GM21526 (cell line): Measurements from ENCODE around the gene FOXO3B.
"Not testable (repeated sequence)": the region's sequence is repeated elsewhere in the genome, so short reads cannot be mapped to it uniquely, and the experiment has no call there.

Experiments used
- ATAC-seq: cut with Tn5 transposase; IDR thresholded peaks from one replicate; pipeline ENCODE4 v1.9.1; 2021; ENCODE audit warnings: moderate library complexity; ENCODE audit not compliant: unreplicated experiment, low FRiP score

Gene FOXO3B

GRCh38 chr17:18661924-18662624 lies 20.0 kb downstream of the FOXO3B start:
- ATAC-seq: not testable (repeated sequence)

- not testable (repeated sequence) for ATAC-seq
Measured at GRCh38 chr17:18650094-18650493, 32.0 kb downstream of the FOXO3B start.

GRCh38 chr17:18644291-18644690 lies 37.8 kb downstream of the FOXO3B start, which contains the start of gene TBC1D28:
Gene TBC1D28, minus strand, starts transcription at chr17:18644391. Its CDS starts 3,039 bp downstream, at chr17:18641352.
- not testable (repeated sequence) for ATAC-seq

GRCh38 chr17:18643124-18643523 lies 39.0 kb downstream of the FOXO3B start:
- ATAC-seq: not testable (repeated sequence)

- ATAC-seq: not testable (repeated sequence)
Measured at GRCh38 chr17:18638357-18638756, 43.8 kb downstream of the FOXO3B start.

- not testable (repeated sequence) for ATAC-seq
Measured at GRCh38 chr17:18636237-18636636, 45.9 kb downstream of the FOXO3B start.

- not testable (repeated sequence) for ATAC-seq
Measured at GRCh38 chr17:18635773-18636172, 46.3 kb downstream of the FOXO3B start.

- ATAC-seq: not testable (repeated sequence)
Measured at GRCh38 chr17:18634550-18635263, 47.4 kb downstream of the FOXO3B start.
